ENCODE results near the gene EYS. TPM values are rescaled to one million over a fixed set of nuclear protein-coding genes. Genes with fewer than 3 reads are reported as not detected.

Gene EYS
- total RNA-seq, 1 donor from 2014 or later, result 0.41 TPM

GRCh38 chr6:64104051-64104450 is 1603.0 kb downstream of the EYS start:
- no peak for DNase-seq (ENCODE audit: extremely low read depth, low read depth, low spot score)

GRCh38 chr6:64103480-64103879 is 1603.5 kb downstream of the EYS start:
- DNase-seq (ENCODE audit: extremely low read depth, low read depth, low spot score), result no peak

GRCh38 chr6:64100702-64101303 is 1606.2 kb downstream of the EYS start:
- DNase-seq (ENCODE audit: extremely low read depth, low read depth, low spot score), result no peak

DNA sequence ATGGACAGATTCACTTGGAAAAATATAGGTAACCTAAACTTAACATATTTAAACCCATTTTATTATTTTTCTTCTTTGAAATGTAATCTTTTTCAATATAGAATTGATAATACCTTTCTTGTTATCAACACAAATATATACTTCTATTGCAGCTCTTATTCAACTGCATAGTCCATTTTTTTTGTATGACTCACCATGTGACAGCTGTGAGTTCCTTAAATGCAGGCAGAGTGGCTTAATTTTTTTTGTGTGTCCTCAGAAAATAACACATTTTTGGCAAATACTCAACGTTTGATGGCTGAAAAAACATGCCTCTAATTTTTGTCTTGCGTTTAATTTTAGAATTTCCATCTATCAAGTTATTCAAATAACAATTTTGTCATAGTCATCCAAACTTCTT is 1616.7 kb downstream of the EYS start:
- DNase-seq (ENCODE audit: extremely low read depth, low read depth, low spot score), result no peak

GRCh38 chr6:64085126-64085525 is 1621.9 kb downstream of the EYS start:
- no peak for DNase-seq (ENCODE audit: extremely low read depth, low read depth, low spot score)

DNA sequence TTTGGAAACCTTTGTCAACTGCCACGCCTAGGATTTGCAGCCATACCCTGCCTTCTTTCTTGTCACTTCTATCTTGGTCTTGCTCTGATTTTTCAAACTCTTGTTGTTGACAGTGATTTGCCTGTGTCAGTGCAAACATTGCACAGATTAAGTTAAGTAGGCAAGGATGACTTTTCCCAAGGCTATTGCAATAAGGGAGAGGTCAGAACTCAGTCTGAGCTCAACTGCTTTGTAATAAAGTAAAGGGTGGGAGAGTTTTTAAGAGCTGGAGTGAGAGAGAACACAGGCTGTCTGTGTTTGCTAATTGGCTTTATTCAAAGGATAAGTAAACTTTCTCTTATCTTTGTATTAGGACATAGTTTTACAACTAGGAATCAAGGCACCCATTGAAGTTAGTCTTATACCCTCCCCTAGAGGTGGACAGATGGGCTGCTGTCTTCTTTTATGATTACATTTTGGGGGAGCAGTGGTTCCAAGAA is 1622.8 kb downstream of the EYS start:
- no peak for DNase-seq (ENCODE audit: extremely low read depth, low read depth, low spot score)

GRCh38 chr6:64083261-64083660 is 1623.8 kb downstream of the EYS start:
- no peak for DNase-seq (ENCODE audit: extremely low read depth, low read depth, low spot score)

DNA sequence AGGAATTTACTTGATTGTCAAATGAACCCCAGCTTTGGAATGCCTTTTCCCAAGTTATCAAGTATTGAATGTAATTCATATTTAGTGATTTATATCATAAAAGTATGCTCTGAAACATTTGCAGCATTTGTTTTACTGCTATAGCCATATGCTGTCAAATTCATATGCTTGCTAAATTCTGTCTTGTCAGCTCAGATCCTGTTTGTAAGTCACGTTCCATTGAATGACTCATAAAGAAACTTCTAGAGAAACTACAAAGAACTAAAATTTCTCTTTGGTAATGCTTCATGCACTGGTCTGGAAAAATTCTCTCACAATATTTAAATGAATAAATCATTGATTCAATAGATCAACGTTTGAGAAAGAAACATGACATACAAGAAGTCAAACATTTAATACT is 1625.6 kb downstream of the EYS start:
- no peak for DNase-seq (ENCODE audit: extremely low read depth, low read depth, low spot score)

GRCh38 chr6:64074981-64075380 is 1632.0 kb downstream of the EYS start:
- no peak for DNase-seq (ENCODE audit: extremely low read depth, low read depth, low spot score)

- no peak for DNase-seq (ENCODE audit: extremely low read depth, low read depth, low spot score)
These were observed 1634.3 kb downstream of the EYS start for GRCh38 chr6:64072686-64073085.

DNA sequence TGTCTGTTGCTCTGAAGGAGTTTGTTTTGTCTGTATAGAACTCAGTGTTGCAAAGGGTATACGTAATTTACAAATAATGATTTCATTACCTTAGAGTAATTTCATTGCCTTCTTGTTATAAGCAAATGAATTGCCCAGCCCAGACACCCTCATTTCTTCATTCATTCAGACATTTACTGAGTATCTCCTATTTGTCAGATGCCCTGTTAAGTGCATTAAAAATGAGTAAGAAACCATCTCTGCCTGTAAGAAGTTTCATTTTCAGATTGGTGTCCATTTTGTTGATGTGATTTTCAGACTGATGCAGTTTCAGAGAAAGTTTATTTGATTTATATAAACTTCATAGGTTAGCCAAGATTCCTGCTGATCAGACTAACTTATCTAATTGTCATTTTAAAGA is 1642.1 kb downstream of the EYS start:
- no peak for DNase-seq (ENCODE audit: extremely low read depth, low read depth, low spot score)

DNA sequence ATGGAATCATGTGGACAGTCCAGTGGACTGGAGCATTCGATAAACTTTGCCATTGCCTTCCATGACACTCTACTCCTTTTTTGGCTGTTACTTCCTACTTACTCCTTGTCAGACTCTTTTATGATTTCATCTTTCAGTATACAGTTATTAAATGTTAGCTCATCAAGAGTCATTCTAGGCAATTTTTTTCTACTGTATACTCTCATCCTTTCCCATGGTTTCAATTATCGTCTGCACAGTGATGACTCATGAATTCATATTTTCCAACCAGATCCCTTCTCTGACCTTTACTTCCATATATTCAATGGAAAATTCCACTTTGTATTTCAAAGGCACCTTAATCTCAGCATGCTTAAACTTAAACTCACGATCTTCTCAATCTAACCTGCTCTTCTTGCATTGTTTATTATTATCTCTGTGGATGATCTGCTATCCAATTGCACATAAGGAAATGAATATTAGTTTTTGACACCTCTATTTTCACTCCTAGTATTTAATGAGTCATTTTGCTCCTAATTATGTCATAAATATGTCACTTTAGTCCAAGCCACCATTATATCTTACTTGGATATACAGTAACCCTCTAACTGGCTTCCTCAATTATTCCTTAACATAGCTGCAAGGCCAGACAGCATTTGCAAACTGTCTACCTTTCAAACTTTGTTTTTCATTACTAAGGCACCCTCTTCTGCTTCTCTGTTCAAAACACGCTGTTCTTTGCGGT is 1643.9 kb downstream of the EYS start:
- DNase-seq (ENCODE audit: extremely low read depth, low read depth, low spot score), result no peak

DNA sequence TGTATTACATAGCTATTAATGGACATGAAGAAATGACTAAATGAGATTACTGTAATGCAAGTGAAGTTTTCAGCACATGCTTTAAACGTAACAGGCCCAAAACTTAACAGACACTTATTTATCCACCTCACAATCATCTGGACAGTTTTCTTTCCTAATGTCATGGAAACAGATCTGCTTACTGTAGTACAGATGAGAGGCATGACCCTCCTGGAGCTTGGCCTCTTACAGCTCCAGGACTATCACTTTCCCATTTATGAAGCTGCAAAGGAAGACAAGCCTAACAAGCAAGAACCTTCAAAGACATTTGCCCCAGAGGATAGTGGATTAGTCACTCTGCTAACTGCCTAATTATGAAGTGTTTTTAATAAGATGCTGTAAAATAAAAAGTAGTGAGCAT is 1652.2 kb downstream of the EYS start:
- no peak for DNase-seq (ENCODE audit: extremely low read depth, low read depth, low spot score)

GRCh38 chr6:64050590-64050989 is 1656.4 kb downstream of the EYS start:
- no peak for DNase-seq (ENCODE audit: extremely low read depth, low read depth, low spot score)

DNA sequence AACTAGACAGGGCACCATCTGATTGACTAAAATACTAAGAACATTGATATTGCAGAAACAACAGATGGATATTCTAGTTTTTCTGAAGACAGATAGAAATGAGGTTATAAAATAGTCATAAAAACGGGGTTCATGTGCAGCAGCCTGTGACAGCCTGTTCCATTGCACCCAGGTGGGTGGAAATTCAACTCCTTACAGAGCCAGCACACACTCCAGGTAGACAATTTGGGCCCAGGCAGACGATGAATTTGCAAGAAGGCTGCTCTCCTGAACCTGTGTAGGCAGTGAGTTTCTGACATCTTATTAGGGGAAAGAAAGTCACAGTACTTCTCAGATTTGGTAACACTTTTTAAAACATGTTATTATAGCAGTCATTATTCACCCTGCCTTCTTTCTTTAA is 1657.3 kb downstream of the EYS start:
- DNase-seq (ENCODE audit: extremely low read depth, low read depth, low spot score), result no peak

DNA sequence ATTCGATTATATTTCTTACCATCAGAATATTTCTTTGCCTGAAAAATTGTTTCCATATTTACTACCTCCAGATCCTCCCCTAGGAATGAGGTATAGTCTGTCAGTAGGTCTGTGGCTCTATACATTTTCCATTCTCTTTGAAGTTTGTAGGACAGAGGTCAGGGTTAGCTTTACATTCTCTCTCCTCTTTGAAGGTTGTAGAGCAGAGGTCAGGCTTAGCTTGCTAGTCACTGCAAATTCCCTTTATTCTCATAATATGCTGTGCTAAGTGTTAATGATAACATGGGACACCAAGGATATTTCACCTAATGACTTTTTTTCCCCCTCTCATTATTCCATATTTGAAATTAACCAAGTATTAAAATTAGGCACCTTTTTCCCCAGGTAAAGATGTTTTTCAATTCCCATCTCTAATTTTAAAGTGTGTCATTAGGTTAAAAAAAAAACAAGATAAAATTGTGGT is 1660.2 kb downstream of the EYS start:
- DNase-seq (ENCODE audit: extremely low read depth, low read depth, low spot score), result no peak

- DNase-seq (ENCODE audit: extremely low read depth, low read depth, low spot score), result no peak
These were observed 1665.7 kb downstream of the EYS start for GRCh38 chr6:64041373-64041772.

- no peak for DNase-seq (ENCODE audit: extremely low read depth, low read depth, low spot score)
These were observed 1666.9 kb downstream of the EYS start for GRCh38 chr6:64040113-64040512.

GRCh38 chr6:64037427-64037826 is 1669.6 kb downstream of the EYS start:
- DNase-seq (ENCODE audit: extremely low read depth, low read depth, low spot score), result no peak

DNA sequence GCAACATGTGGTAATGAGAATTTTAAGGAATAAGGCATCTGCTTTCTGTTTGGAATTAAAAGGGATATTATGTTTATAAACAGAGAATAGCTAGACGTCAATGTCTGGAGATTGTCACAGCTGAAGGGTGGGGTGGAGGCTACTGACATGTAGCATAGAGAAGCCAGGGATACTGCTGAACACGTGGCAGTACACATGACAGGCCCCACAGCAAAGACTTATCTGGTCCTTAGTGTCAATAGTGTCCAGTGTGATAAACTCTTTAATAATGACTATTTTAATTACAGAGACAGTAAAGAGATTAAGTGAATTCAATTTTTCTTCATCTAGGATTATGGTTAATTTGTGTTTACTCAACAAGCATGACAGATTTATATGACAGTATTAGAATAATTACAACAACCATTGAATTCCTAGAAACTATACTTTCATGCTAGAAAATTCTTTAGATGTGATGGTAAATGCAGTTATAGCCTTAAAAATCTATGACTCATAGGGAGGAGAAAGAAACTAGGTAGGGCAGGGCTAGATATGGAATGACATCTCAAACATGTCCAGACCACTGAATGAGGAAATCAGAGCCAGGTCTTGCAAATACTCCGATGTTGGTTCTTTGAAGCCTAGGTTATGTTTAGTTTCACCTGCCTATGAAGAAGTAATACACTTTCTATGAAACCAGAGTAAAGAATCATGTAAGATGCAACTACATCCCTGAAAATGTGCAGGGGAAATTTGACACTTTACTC is 1671.9 kb downstream of the EYS start:
- DNase-seq (ENCODE audit: extremely low read depth, low read depth, low spot score), result no peak

GRCh38 chr6:64034291-64034690 is 1672.7 kb downstream of the EYS start:
- no peak for DNase-seq (ENCODE audit: extremely low read depth, low read depth, low spot score)

Measured in glomerular endothelial cell (primary cell).